HG03469 (cell line): ENCODE measurements around the gene DAZAP1.

ENCODE experiments used
- ATAC-seq: cut with Tn5 transposase; IDR thresholded peaks from one replicate; pipeline ENCODE4 v1.9.1; 2021; ENCODE audit warnings: mild to moderate bottlenecking, moderate library complexity, moderate number of reproducible peaks; ENCODE audit not compliant: unreplicated experiment

Gene DAZAP1

DNA sequence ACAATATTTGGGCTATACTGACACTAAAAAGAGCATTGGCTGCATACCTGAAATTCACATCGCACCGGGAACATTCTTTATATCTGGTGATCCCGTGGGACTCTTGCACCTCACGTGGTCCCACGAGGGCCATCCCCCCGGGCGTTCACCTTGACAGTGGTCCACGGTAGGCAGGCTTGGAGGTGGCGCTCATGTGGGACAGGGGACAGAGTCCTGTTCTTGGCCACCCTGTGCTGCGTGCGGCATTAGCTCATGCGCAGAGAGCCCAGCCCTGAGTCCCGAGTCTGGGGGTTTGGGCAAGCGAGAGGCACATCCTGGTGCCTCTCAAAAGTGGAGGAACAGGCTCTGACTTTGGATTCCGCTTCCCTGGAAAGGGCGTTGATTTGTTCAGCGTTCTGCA is 13.5 kb upstream of the DAZAP1 start:
- no peak for ATAC-seq

DNA sequence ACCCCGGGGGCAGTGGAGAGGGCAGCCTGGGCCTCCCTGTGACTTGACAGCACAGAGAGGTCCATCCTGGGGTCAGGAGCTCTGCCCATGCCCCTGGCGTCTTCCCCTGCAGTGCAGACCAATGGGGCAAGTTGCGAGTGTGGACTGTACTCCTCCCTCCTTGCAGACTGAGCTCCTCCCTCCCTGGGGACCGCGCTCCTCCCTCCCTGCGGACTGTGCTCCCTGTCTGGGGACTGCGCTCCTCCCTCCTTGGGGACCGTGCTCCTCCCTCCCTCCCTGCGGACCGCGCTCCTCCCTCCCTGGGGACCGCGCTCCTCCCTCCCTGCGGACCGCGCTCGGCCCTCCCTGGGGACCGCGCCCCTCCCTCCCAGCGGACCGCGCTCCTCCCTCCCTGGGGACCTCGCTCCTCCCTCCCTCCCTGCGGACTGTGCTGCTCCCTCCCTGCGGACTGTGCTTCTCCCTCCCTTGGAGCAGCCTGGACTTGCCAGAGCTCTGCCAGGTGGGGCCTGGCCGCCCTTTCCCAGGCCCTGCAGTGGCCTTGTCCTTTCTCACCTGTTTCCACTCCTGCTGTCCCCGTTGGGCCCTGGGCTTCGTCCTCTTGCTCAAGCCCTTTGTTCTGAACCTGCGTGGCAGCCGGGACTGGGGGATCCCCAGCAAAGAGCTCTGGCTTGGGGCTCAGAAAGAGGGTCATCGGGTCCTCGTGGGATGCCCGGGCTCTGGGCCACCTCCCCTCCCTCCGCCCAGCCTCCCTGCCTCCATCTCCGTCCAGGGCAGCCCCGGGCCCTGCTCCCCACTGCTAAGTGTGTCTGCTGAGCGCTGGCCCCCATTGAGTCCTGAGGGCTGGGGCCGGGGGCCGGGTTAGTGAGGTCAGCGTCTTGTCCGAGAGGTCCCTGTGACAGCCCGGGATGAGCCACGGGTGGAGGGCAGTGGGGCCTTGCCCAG is 12.9 kb upstream of the DAZAP1 start:
- ATAC-seq = no peak

- ATAC-seq = no peak
Observed at GRCh38 chr19:1395194-1396018, 12.0 kb upstream of the DAZAP1 start.

GRCh38 chr19:1396019-1396767 is 11.2 kb upstream of the DAZAP1 start:
- no peak for ATAC-seq

DNA sequence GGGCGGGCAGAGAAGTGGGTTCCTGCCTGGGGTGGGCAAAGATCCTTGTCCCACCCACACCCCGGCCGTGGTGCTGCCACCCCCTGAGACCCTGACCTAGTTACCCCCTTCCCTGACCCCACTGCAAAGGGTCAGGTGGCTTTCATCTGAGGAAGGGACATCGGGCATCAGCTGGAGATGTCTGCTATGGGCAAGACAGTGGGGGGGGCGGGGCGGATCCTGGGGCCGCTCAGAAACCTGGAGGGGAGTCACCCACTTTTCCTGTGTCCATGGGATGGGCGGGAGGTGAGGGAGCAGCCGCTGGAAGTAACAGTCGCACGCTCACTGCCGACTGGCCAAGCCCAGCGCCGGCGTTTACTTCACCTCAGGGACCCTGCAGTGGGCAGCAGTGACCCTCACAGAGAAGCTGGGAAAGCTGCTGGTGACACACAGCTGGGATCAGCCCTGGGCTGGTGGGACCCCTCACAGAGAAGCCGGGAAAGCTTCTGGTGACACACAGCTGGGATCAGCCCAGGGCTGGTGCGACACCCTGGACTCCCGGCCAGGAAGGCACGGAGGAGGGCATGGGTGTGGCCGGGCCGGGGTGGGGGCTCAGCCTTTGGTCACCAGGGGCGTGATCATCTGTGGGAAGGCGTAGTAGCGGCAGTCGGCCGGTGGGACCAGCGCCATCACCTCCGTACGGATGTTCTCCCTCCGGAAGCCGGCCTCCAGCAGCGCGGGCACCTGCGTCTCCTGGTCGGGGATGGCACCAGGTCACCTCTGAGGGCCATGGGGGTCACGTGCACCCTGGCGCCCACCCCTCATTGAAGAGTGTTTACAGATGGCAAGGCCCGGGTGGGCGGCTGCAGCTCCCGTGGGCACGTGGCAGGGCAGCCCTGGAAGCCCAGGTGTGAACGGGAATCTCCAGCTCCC is 10.4 kb upstream of the DAZAP1 start:
- ATAC-seq = no peak

GRCh38 chr19:1397838-1398237 is 9.5 kb upstream of the DAZAP1 start:
- ATAC-seq = no peak

GRCh38 chr19:1399079-1399478 is 8.3 kb upstream of the DAZAP1 start:
- ATAC-seq = no peak

- ATAC-seq = no peak
Observed at GRCh38 chr19:1399745-1400144, 7.6 kb upstream of the DAZAP1 start.

DNA sequence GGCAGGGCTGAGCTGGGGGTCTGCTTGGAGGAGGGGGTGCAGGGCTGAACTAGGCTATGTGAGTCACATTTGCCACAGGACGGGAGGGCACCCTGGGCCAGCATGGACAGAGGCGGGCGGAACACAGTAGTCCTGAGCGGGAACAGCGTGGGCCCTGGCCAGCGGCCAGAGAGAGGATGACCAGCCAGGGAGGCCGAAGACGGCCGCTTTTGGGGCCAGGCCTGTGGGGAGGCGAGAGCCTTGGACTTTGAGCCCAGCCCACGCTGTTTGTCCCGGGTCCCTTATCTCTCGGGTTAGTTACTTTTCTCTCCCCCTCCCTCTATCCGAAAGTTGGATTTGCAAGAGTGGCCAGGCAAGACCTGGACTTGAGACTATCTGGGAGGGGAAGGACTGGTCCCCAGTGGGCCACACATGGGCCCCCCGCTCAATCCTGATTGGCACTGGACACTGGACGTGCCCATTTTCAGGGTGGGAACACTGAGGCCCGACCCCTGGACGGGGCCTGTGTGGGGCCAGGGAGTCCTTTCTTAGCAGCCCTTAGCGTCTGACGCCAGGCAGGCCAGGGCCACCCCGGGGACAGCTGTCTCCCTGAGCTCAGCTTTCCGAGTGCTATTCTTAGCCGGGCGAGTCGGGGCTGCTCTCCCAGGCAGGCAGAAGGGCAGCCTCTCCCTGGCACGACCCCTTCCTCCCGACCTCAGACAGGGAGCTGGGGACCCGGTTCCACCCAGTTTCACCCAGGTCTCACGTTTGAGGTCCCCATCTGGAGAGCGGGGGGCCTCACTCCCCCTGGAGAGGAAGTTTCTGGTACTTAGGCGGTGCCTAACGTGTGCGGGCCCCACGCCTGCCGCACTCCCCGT is 6.9 kb upstream of the DAZAP1 start:
- no peak for ATAC-seq

DNA sequence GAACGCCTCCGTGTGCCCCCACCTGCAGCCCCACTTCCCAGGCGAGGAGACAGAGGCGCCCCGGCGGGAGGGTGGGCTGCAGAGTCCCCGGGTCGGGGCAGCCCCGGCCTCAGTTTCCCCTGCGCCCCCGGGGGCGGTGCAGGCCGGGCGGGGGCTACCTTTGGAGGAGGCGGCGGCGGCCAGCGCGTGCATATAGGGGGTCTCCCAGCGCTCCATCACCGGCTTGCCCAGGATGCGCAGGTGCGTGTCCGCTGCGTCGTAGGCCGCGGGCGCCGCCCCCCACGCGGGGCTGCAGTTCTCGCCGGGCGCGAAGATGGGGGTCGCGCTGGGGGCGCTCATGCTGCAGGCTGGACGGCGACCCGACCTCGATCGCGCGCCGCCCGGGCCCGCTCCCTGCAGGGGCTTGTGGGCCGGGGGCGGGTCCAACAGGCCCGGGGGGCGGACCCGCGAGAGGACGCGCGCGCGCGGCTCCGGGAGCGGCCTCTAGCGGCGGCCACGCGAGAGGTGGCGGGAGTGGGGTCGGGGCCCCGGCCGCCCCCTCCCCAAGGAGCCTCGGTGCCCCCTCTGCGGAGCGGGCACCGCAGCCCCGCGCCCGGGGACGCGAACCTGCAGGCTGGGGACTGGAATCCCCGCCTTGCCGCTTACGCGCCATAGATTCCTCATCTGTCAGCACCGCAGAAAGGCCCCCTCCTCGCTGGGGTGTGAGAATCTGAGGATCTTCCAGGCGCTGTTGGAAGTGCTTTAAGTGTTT is 6.1 kb upstream of the DAZAP1 start, which contains the start of gene GAMT:
TSS of gene GAMT (minus strand) at position 405 of the 751 bp plus-strand sequence. CDS start at position 339, 66 bp downstream.
- ATAC-seq = no peak

DNA sequence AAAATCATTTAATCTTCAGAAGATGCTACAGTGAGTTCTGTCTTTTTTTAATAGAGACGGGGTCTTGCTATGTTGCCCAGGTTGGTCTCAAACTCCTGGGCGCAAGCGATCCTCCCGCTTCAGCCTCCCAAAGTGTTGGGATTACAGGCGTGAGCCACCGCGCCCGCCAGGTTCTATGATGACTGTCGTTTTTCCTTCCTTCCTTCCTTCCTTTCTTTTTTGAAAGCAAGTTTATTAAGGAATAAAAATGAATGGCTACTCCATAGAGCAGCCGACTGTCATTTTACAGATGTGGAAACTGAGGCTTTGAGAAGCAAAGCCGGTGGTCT is 5.5 kb upstream of the DAZAP1 start:
- no peak for ATAC-seq

- ATAC-seq = no peak
Observed at GRCh38 chr19:1402411-1403070, 4.8 kb upstream of the DAZAP1 start.

DNA sequence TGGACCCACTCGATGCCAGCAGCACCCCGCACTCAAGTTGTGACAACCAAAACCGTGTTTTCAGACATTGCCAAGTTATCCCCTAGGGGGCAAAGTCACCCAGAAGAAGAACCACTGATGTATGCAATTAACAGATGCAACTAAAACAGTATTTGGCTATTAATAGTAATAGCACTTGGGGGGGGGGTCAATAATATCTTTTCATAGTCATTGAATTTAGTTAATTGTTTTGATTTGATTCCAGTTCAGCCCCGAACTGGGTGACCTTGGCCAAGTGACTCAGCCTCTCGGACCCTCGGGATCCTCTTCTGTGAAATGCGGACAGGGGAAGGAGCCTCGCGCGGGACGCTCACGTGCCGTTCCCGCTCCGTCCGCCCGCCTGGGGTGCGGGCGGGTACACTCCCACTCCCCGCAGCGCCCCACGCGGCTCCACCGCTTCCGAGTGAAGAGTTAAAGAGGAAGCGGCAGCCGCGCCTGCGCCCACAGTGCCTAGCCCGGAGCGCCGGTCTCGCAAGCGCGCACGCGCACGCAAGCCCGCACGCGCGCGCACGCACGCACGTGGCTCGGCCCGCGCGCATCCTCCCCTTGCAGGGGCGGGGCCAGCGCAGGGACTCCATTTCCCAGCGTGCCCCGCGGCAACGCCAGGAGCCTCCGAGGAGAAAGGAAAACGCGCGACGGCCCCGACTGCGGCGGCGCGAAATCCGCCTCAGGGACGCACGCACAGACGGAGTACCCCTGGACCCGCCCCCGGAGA is 435 bp upstream of the DAZAP1 start:
- ATAC-seq = peak; percentile 53

DNA sequence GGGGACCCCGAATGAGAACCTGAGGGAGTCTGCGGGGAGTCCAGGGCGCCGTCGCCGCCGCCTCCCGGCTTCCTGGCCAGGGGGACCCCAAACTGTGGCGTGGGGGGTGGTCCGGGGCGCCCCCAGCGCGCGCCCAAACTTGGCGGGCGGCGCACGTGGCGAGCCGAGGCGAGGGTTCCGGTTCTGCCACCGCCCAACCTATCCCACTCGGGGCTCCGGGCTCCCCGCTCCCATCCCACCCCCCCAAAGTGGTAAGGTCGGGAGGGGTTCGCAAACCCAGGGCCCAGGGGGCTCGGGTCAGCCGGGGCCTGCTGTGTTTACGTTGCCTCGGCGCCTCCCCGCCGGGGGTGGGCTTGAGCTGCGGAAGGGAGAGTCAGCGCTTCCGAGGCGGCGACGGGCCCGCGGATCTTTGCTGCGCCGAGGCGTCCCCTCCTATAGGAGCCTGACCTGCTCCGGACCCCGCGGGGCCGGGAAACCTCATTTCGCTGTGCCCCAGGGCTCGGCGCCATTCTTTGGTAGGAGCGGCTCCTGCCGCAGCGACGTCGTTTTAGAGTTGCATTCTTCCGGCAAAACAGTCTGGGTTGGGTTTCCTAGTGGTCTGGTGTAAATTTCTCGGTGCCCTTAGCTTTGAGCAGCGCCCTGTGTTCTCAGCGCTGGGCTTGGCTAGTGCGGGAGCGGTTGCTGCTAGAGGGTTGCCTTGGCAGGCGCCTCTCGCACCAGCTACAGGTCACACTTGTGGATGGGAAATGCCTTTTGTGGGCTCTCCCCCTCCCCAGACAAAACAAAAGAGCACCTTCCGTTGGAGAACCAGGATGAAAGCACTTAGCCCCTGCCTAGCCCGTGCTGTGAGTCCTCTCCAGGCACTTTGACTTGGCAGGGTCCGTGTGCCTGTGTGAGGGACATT is 1.2 kb downstream of the DAZAP1 start:
- no peak for ATAC-seq

DNA sequence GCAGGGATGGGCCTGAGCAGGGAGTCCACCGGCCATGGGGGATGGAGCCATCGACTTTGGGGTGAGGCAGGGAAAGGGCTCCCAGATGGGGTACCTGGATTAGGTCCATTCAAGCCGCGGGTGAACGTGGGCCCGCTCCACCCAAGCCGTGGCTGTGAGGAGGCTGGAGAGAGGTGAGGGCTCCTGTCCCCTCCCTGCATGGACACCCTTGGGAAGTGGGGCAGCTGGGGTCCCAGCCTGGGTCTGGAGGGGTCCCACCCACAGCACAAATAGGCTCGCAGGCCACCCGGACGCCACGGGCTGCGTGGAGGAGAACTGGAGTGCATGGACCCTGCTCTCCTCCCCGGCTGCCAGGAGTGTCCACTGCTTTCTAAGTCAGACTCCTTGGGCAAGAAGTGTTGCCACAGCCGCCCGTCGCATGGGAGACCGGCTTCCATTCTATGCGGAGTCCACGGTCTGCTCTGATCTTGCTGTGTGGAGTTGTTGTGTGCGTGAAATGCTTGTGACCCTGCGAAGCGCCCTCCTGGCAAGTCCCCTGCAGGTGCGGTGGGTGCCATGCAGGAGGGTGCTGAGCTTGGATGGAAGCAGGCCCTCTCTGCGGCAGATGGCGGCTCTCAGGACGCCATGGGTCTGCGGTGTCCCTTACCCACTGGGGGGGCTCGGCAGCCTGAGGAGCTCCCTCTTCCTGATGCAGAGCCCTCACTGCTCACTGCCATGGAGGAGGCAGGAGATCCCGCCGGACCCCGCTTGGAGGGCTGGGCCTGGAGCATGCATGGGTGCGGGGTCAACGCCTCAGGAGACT is 2.0 kb downstream of the DAZAP1 start:
- ATAC-seq = no peak
